Psoas muscle (tissue), 8 donors: ENCODE data around the gene GLTP. TPM values are rescaled to one million over a fixed set of nuclear protein-coding genes. Genes with fewer than 3 reads are reported as not detected.

Experiments used
- ATAC-seq, 4 donors: fragments of 200-7000 bp; cut with Tn5 transposase; one replicate each; pipeline ENCODE4 v1.9.1; 2020; ENCODE audit warnings: moderate library complexity in 3 of 4, mild to moderate bottlenecking in 2 of 4
- DNase-seq, 2 donors: peaks; one replicate each; pipeline ENCODE4 v3.0.0-alpha.2; 2020
- H3K27ac ChIP-seq: fragments of 200-600 bp; one replicate; pipeline ENCODE4 v1.8.0; 2022
- H3K27me3 ChIP-seq, 3 donors: fragments of 200-600 bp in 1 of 3; one replicate each; pipeline versions ENCODE4 v1.6.1 to v1.8.0; 2013 to 2022; ENCODE audit warnings: low read length in 2 of 3, mild to moderate bottlenecking in 2 of 3, moderate library complexity in 1 of 3; ENCODE audit not compliant: insufficient read depth in 3 of 3
- H3K36me3 ChIP-seq, 2 donors: fragments of 200-600 bp in 1 of 2; one replicate each; pipeline versions ENCODE4 v1.6.1 to v1.8.0; 2013 to 2022; ENCODE audit warnings: low read depth in 1 of 2, mild to moderate bottlenecking in 1 of 2, moderate library complexity in 1 of 2; ENCODE audit not compliant: insufficient read depth in 1 of 2
- H3K4me1 ChIP-seq: fragments of 200-600 bp; one replicate; pipeline ENCODE4 v1.8.0; 2022
- H3K4me3 ChIP-seq: fragments of 200-600 bp; one replicate; pipeline ENCODE4 v1.8.0; 2022; ENCODE audit warnings: mild to moderate bottlenecking
- H3K9me3 ChIP-seq: fragments of 200-600 bp; one replicate; pipeline ENCODE4 v1.8.0; 2022
- CTCF ChIP-seq: fragments of 200-600 bp; IDR thresholded peaks from one replicate; pipeline ENCODE4 v1.8.0; 2022; ENCODE audit warnings: antibody characterized with exemption
- WGBS, 3 donors: extraction: QIAGEN DNeasy Blood & Tissue Kit; methylation state at CpG; one replicate each; pipeline versions ENCODE4 v1.1.6 to v1.1.7; 2013; 5-methylcytosine and 5-hydroxymethylcytosine counted together
- intact Hi-C, 2 donors: fragments of 100-400 bp; cut with DNase I; formaldehyde crosslinking; loops; one replicate each; pipeline versions ENCODE4 v1.11.0 to v1.14.2; 2022
- polyA plus RNA-seq, 3 donors: library from polyadenylated mRNA; stranded (reverse); fragments of 200-250 nt; gene quantifications; one replicate each; pipeline ENCODE4 v1.2.3, GENCODE V29; 2013
- total RNA-seq, 4 donors: library from RNA; stranded (reverse); fragmentation: NEBNext Ultra II Directional in 2 of 4; extraction: Animal tissue kit (Norgen Biotek cat#: 25700) in 2 of 4; gene quantifications; one replicate each; pipeline versions ENCODE4 v1.2.1 to v1.2.4, GENCODE V29; 2021 to 2023
- donor health status: healthy with polysubstance abuse.
- donor health status: DM: no; HTN: no; CAD: no; lungs with moderate emphysema.
- donor health status: Bipolar disorder and iron deficiency.
- donor health status: healthy.
- donor health status: DM: yes; HTN: yes; CAD: no.
- donor health status: DM: no; HTN: no; CAD: no.
- donor health status: DM: no; HTN: no; CAD: no.
- donor health status: DM: yes; HTN: yes; CAD: no.

GLTP gene
- total and polyA plus RNA-seq, 7 donors, result 12.1 to 23.3 (median 16.9) TPM

- Histone ChIP-seq H3K27ac (no peak overlapping the region), H3K9me3 (no peaks in the 10 kb centered on the region), H3K4me3 (no peak overlapping the region), H3K27me3 (no peaks in the 10 kb centered on the region), H3K4me1 (no peaks in the 10 kb centered on the region), H3K36me3 (peaks cover 0 to 100% of the 10 kb centered on the region in 2 donors)
- TF ChIP-seq CTCF, result no peak
- ATAC-seq, result no peak
- DNase-seq, result no peak
- intact Hi-C loops, result no loop called here
- 77 to 85% (median 81%) methylated on average over 25 to 26 of the region's 26 CpGs for WGBS, 3 donors
Observed at GRCh38 chr12:109915171-109916040, 35.1 kb upstream of the GLTP start.

- Histone ChIP-seq H3K27me3 (no peaks in the 10 kb centered on the region), H3K9me3 (no peaks in the 10 kb centered on the region), H3K4me1 (no peaks in the 10 kb centered on the region), H3K27ac (no peak overlapping the region), H3K36me3 (peaks cover 0 to 100% of the 10 kb centered on the region in 2 donors), H3K4me3 (no peak overlapping the region)
- intact Hi-C loops, result no loop called here
- DNase-seq (no peak), ATAC-seq (peak in 1 of 4 donors; percentile 31)
- WGBS, 3 donors, result 92 to 93% (median 93%) methylated on average over 16 of the region's 16 CpGs
- TF ChIP-seq CTCF, result no peak
Observed at GRCh38 chr12:109914461-109914860, 34.1 kb upstream of the GLTP start.

GRCh38 chr12:109912855-109913321, 32.5 kb upstream of the GLTP start:
- intact Hi-C loops, result no loop called here
- no peaks in the 10 kb centered on the region for H3K4me1 ChIP-seq
- ATAC-seq (no peak), DNase-seq (no peak)
- H3K27me3 ChIP-seq, result no peaks in the 10 kb centered on the region
- no peak for TF ChIP-seq CTCF
- H3K27ac ChIP-seq, result no peak overlapping the region
- WGBS, 3 donors, result 63 to 68% (median 66%) methylated on average over 12 of the region's 12 CpGs
- no peaks in the 10 kb centered on the region for H3K9me3 ChIP-seq
- no peak overlapping the region for H3K4me3 ChIP-seq
- peaks cover 0 to 100% of the 10 kb centered on the region in 2 donors for H3K36me3 ChIP-seq

GRCh38 chr12:109910969-109911348, 30.6 kb upstream of the GLTP start:
- WGBS, 3 donors, result 76 to 80% (median 78%) methylated on average over 12 of the region's 12 CpGs
- no peak for TF ChIP-seq CTCF
- H3K4me3 ChIP-seq, result no peak overlapping the region
- H3K9me3 ChIP-seq, result no peaks in the 10 kb centered on the region
- ATAC-seq (no peak), DNase-seq (no peak)
- peaks cover 0 to 100% of the 10 kb centered on the region in 2 donors for H3K36me3 ChIP-seq
- no peak overlapping the region for H3K27ac ChIP-seq
- no peaks in the 10 kb centered on the region for H3K4me1 ChIP-seq
- intact Hi-C loops, result no loop called here
- H3K27me3 ChIP-seq, result no peaks in the 10 kb centered on the region
